Anterior cingulate cortex (tissue), 58 donors: ENCODE data around the gene OST4.

Experiments
- DNase-seq, 58 donors: peaks; one replicate each; lab custom pipeline; 2025; lab: John Stamatoyannopoulos, UW

OST4 gene

GRCh38 chr2:27093430-27094352, 22.2 kb upstream of the OST4 start:
- no peak for DNase-seq

- no peak for DNase-seq
Measured at GRCh38 chr2:27092696-27093429, 21.4 kb upstream of the OST4 start.

GRCh38 chr2:27091746-27092695, 20.6 kb upstream of the OST4 start:
- no peak for DNase-seq

DNA sequence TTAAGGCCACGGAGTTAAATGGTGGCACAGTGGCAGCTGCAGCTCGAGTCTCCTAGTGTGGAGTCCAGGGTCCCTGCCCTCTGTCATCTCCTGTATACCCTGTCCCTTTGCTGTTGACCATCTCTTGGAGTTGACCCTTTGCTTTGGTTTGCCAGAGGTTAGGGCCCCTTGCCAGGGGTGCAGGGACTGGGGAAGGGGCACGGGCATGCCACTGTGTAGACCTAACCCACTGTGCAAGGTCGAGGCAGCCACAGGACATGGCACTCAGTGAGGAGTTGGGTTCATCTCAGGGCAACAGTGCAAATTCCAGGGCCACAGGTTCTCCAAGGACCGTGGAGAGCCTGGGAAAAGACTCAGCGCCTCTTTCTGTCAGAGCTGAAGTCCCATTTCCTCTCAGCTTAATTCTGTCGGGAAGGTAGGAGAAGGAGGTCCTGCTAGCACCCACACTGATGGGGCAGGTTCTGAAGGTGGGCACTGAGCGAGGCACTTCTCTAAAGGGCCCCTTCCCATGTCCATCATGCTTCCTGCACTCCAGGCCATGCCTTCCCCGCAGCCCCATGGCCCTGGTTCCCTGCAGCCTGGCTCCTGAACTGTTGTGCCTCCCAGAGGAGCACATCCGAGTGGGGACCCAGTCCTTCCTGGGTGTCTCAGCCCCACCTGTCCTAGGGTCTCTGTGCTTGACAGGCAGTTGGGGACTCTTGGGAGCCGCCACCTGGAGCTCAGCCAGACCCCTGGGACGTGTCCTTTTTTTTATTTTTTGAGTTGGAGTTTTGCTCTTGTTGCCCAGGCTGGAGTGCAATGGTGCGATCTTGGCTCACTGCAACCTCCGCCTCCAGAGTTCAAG, 17.9 kb upstream of the OST4 start:
- no peak for DNase-seq

- DNase-seq, result no peak
Measured at GRCh38 chr2:27088634-27089033, 17.2 kb upstream of the OST4 start.

GRCh38 chr2:27087823-27088410, 16.5 kb upstream of the OST4 start:
- no peak for DNase-seq

- DNase-seq, result peak in 35 of 58 donors; percentile 32 to 78 (median 61)
Measured at GRCh38 chr2:27086724-27087593, 15.5 kb upstream of the OST4 start, which contains the start of gene KHK. Gene KHK, plus strand, starts transcription at chr2:27086772. Its CDS starts 488 bp downstream, at chr2:27087260.

- DNase-seq, result peak; percentile 64 to 96 (median 92)
Measured at GRCh38 chr2:27086090-27086723, 14.8 kb upstream of the OST4 start.

- peak in 54 of 58 donors; percentile 13 to 79 (median 58) for DNase-seq
Measured at GRCh38 chr2:27085673-27086089, 14.2 kb upstream of the OST4 start.

GRCh38 chr2:27085062-27085672, 13.7 kb upstream of the OST4 start:
- DNase-seq, result no peak

GRCh38 chr2:27084297-27085061, 13.0 kb upstream of the OST4 start:
- no peak for DNase-seq

GRCh38 chr2:27083410-27084296, 12.2 kb upstream of the OST4 start:
- DNase-seq, result no peak

GRCh38 chr2:27082773-27083409, 11.4 kb upstream of the OST4 start:
- no peak for DNase-seq

GRCh38 chr2:27081984-27082772, 10.7 kb upstream of the OST4 start:
- DNase-seq, result no peak
